ENCODE measurements around the gene B3GNT7.

- TF ChIP-seq CTCF (IDR thresholded peaks at IDR 0.05; ENCODE audit: low read length) (no peak), EZH2phosphoT487 (IDR thresholded peaks at IDR 0.05; ENCODE audit: low read length) (no peak), EZH2 (optimal IDR thresholded peaks at IDR 0.05; ENCODE audit: low read depth, low read length) (no peak)
These were observed 54.1 kb downstream of the B3GNT7 start for GRCh38 chr2:231449503-231450054.
